Central memory CD8-positive, alpha-beta T cell (primary cell): ENCODE data around the gene SAC3D1.
"Not testable (repeated sequence)": the region's sequence is repeated elsewhere in the genome, so short reads cannot be mapped to it uniquely, and the experiment has no call there.

Experiments
- ATAC-seq: fragments of 150-1000 bp; cut with Tn5 transposase; replicated peaks from 2 replicates; pipeline ENCODE4 v1.10.0; 2022; ENCODE audit warnings: mild to moderate bottlenecking, moderate FRiP score, moderate number of reproducible peaks; ENCODE audit not compliant: poor library complexity, severe bottlenecking; ENCODE audit errors: extremely low read depth
- DNase-seq, 2 donors: peaks; one replicate each; pipeline ENCODE4 v3.0.0; 2021; ENCODE audit warnings: low spot score in 2 of 2
- H3K27ac Mint-ChIP-seq: one replicate; pipeline ENCODE4 v1.8.0; 2022; ENCODE audit warnings: low read depth, mild to moderate bottlenecking, moderate library complexity, mixed read lengths
- H3K27me3 Mint-ChIP-seq: one replicate; pipeline ENCODE4 v1.8.0; 2022; ENCODE audit warnings: mixed read lengths
- H3K36me3 Mint-ChIP-seq: one replicate; pipeline ENCODE4 v1.8.0; 2022; ENCODE audit warnings: mild to moderate bottlenecking, moderate library complexity, mixed read lengths; ENCODE audit not compliant: insufficient read depth
- H3K4me1 Mint-ChIP-seq: one replicate; pipeline ENCODE4 v1.8.0; 2022; ENCODE audit warnings: mixed read lengths
- H3K4me3 Mint-ChIP-seq: one replicate; pipeline ENCODE4 v1.8.0; 2022; ENCODE audit warnings: mild to moderate bottlenecking, moderate library complexity, mixed read lengths
- H3K9me3 Mint-ChIP-seq: one replicate; pipeline ENCODE4 v1.8.0; 2022; ENCODE audit warnings: mixed read lengths

The SAC3D1 gene

GRCh38 chr11:65040847-65041622 is at the start of gene SAC3D1:
Gene SAC3D1, plus strand, starts transcription at chr11:65041210. Its CDS starts 83 bp downstream, at chr11:65041293.
- DNase-seq, result peak; percentile 71 to 80
- peak within 1 kb of the TSS; percentile 87 for H3K27ac Mint-ChIP-seq
- H3K27me3 Mint-ChIP-seq, result no peaks in the 10 kb centered on the region
- peak; percentile 95 for ATAC-seq
- no peaks in the 10 kb centered on the region for H3K9me3 Mint-ChIP-seq
- H3K4me1 Mint-ChIP-seq, result peaks cover 9% of the 10 kb centered on the region
- H3K36me3 Mint-ChIP-seq, result peaks cover 8% of the 10 kb centered on the region
- peak within 1 kb of the TSS; percentile 91 for H3K4me3 Mint-ChIP-seq

GRCh38 chr11:64994318-64994717 is 46.7 kb upstream of the SAC3D1 start:
- peaks cover 18% of the 10 kb centered on the region for H3K4me1 Mint-ChIP-seq
- DNase-seq (no peak), ATAC-seq (no peak)
- no peaks in the 10 kb centered on the region for H3K36me3 Mint-ChIP-seq
- H3K9me3 Mint-ChIP-seq, result no peaks in the 10 kb centered on the region
- no peak overlapping the region for H3K27ac Mint-ChIP-seq
- H3K4me3 Mint-ChIP-seq, result no peak overlapping the region
- H3K27me3 Mint-ChIP-seq, result peaks cover 40% of the 10 kb centered on the region

- H3K9me3 Mint-ChIP-seq, result no peaks in the 10 kb centered on the region
- H3K4me1 Mint-ChIP-seq, result peaks cover 12% of the 10 kb centered on the region
- H3K4me3 Mint-ChIP-seq, result peak overlapping the region; percentile 29
- H3K36me3 Mint-ChIP-seq, result no peaks in the 10 kb centered on the region
- no peak overlapping the region for H3K27ac Mint-ChIP-seq
- no peak for ATAC-seq
- no peak for DNase-seq
- H3K27me3 Mint-ChIP-seq, result peaks cover 26% of the 10 kb centered on the region
Observed at GRCh38 chr11:64996327-64996709, 44.7 kb upstream of the SAC3D1 start.

GRCh38 chr11:64996710-64997380 is 44.2 kb upstream of the SAC3D1 start, which contains the start of gene BATF2:
Gene BATF2, minus strand, starts transcription at chr11:64996971. Its CDS starts 57 bp downstream, at chr11:64996914.
- H3K4me1 Mint-ChIP-seq, result peaks cover 12% of the 10 kb centered on the region
- H3K4me3 Mint-ChIP-seq, result peak within 1 kb of the TSS; percentile 29
- ATAC-seq (no peak), DNase-seq (no peak)
- peaks cover 21% of the 10 kb centered on the region for H3K27me3 Mint-ChIP-seq
- H3K27ac Mint-ChIP-seq, result no peak within 1 kb of the TSS
- H3K36me3 Mint-ChIP-seq, result no peaks in the 10 kb centered on the region
- H3K9me3 Mint-ChIP-seq, result no peaks in the 10 kb centered on the region

- ATAC-seq, result no peak
Observed at GRCh38 chr11:64998141-64998540, 42.9 kb upstream of the SAC3D1 start.

GRCh38 chr11:64998690-64999431 is 42.1 kb upstream of the SAC3D1 start:
- Mint-ChIP-seq H3K36me3 (no peaks in the 10 kb centered on the region), H3K4me3 (no peak overlapping the region), H3K4me1 (peaks cover 12% of the 10 kb centered on the region), H3K27ac (peak overlapping the region; percentile 35), H3K9me3 (no peaks in the 10 kb centered on the region), H3K27me3 (peaks cover 11% of the 10 kb centered on the region)
- no peak for DNase-seq
- ATAC-seq, result no peak

More at GRCh38 chr11:64998141-64998540, 42.9 kb upstream of the SAC3D1 start:
- H3K4me1 Mint-ChIP-seq, result peaks cover 12% of the 10 kb centered on the region
- no peaks in the 10 kb centered on the region for H3K9me3 Mint-ChIP-seq
- DNase-seq, result no peak
- no peaks in the 10 kb centered on the region for H3K36me3 Mint-ChIP-seq
- peak overlapping the region; percentile 35 for H3K27ac Mint-ChIP-seq
- H3K27me3 Mint-ChIP-seq, result peaks cover 11% of the 10 kb centered on the region
- H3K4me3 Mint-ChIP-seq, result no peak overlapping the region

- Mint-ChIP-seq H3K36me3 (no peaks in the 10 kb centered on the region), H3K9me3 (no peaks in the 10 kb centered on the region), H3K4me1 (peaks cover 12% of the 10 kb centered on the region), H3K4me3 (no peak overlapping the region), H3K27ac (no peak overlapping the region), H3K27me3 (peaks cover 12% of the 10 kb centered on the region)
- ATAC-seq (no peak), DNase-seq (no peak)
Observed at GRCh38 chr11:64999478-64999877, 41.5 kb upstream of the SAC3D1 start.

GRCh38 chr11:65002706-65003105 is 38.3 kb upstream of the SAC3D1 start:
- Mint-ChIP-seq H3K4me1 (peaks cover 7% of the 10 kb centered on the region), H3K27ac (no peak overlapping the region), H3K4me3 (no peak overlapping the region), H3K36me3 (no peaks in the 10 kb centered on the region), H3K27me3 (peaks cover 12% of the 10 kb centered on the region), H3K9me3 (no peaks in the 10 kb centered on the region)
- ATAC-seq, result no peak
- DNase-seq, result no peak

- Mint-ChIP-seq H3K27me3 (peaks cover 12% of the 10 kb centered on the region), H3K9me3 (no peaks in the 10 kb centered on the region), H3K36me3 (no peaks in the 10 kb centered on the region), H3K4me1 (peaks cover 5% of the 10 kb centered on the region), H3K4me3 (no peak overlapping the region), H3K27ac (no peak overlapping the region)
- DNase-seq (no peak), ATAC-seq (no peak)
Observed at GRCh38 chr11:65003282-65003681, 37.7 kb upstream of the SAC3D1 start.

GRCh38 chr11:65003968-65004367 is 37.0 kb upstream of the SAC3D1 start:
- not testable (repeated sequence) for H3K27ac Mint-ChIP-seq, DNase-seq
- peaks cover 12% of the 10 kb centered on the region for H3K27me3 Mint-ChIP-seq

GRCh38 chr11:65008016-65008415 is 33.0 kb upstream of the SAC3D1 start:
- H3K27ac Mint-ChIP-seq, result no peak overlapping the region
- no peak overlapping the region for H3K4me3 Mint-ChIP-seq
- no peak for ATAC-seq
- no peak for DNase-seq
- peaks cover 3% of the 10 kb centered on the region for H3K4me1 Mint-ChIP-seq
- H3K9me3 Mint-ChIP-seq, result no peaks in the 10 kb centered on the region
- no peaks in the 10 kb centered on the region for H3K36me3 Mint-ChIP-seq
- peaks cover 12% of the 10 kb centered on the region for H3K27me3 Mint-ChIP-seq

More at GRCh38 chr11:65003968-65004367, 37.0 kb upstream of the SAC3D1 start:
- H3K4me3 Mint-ChIP-seq, ATAC-seq, H3K9me3 Mint-ChIP-seq, H3K4me1 Mint-ChIP-seq, H3K36me3 Mint-ChIP-seq: not testable (repeated sequence)

- Mint-ChIP-seq H3K4me3 (no peak overlapping the region), H3K4me1 (peaks cover 10% of the 10 kb centered on the region), H3K27ac (no peak overlapping the region), H3K27me3 (peaks cover 12% of the 10 kb centered on the region), H3K9me3 (no peaks in the 10 kb centered on the region), H3K36me3 (peaks cover 3% of the 10 kb centered on the region)
- DNase-seq (no peak), ATAC-seq (no peak)
Observed at GRCh38 chr11:65008873-65009272, 32.1 kb upstream of the SAC3D1 start.
